ENCODE measurements around the gene HCN3. TPM values are rescaled to one million over a fixed set of nuclear protein-coding genes. Genes with fewer than 3 reads are reported as not detected.

HCN3 gene
- total and polyA plus RNA-seq, 2 of the 8 experiments (the other 6 are each of a cell fraction or from before 2014, with no cell fraction given): 6.4 to 7.3 TPM

GRCh38 chr1:155241069-155241679 lies 36.1 kb upstream of the HCN3 start (continued):
- no peak for TF ChIP-seq SUZ12 (IDR thresholded peaks at IDR 0.05; ENCODE audit: low read length)
- TF ChIP-seq CBX5 (IDR thresholded peaks at IDR 0.05; ENCODE audit: low read depth, low read length): no peak
- TF ChIP-seq YY1 (IDR thresholded peaks at IDR 0.05; ENCODE audit: low read depth, low read length): peak; percentile 99
- no peak for TF ChIP-seq RNF2 (IDR thresholded peaks at IDR 0.05; ENCODE audit: borderline replicate concordance, low read depth, low read length, missing control alignments, poor library complexity, severe bottlenecking)
- TF ChIP-seq TAF1 (IDR thresholded peaks at IDR 0.05; ENCODE audit: low read depth, low read length): no peak
- no peak for TF ChIP-seq RBBP5 (IDR thresholded peaks at IDR 0.05; ENCODE audit: borderline replicate concordance, low read depth, low read length)
- TF ChIP-seq CREB1 (IDR thresholded peaks at IDR 0.05): no peak; the same call in 1 of the 2 replicates
- TF ChIP-seq CTBP2 (IDR thresholded peaks at IDR 0.05; ENCODE audit: borderline replicate concordance, insufficient read depth, insufficient read length, low read length): no peak
- peak; percentile 76 for TF ChIP-seq SAP30 (IDR thresholded peaks at IDR 0.05; ENCODE audit: insufficient read depth, insufficient replicate concordance, low read length)
- TF ChIP-seq HDAC6 (IDR thresholded peaks at IDR 0.05; ENCODE audit: low read depth, low read length): no peak
- TF ChIP-seq, protein P1, sequence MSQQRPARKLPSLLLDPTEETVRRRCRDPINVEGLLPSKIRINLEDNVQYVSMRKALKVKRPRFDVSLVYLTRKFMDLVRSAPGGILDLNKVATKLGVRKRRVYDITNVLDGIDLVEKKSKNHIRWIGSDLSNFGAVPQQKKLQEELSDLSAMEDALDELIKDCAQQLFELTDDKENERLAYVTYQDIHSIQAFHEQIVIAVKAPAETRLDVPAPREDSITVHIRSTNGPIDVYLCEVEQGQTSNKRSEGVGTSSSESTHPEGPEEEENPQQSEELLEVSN (IDR thresholded peaks at IDR 0.05): no peak
- TF ChIP-seq SIRT6 (IDR thresholded peaks at IDR 0.05; ENCODE audit: low read length): no peak
- peak; percentile 92 for TF ChIP-seq CEBPB (IDR thresholded peaks at IDR 0.05; ENCODE audit: low read depth, low read length)

Measured in H1 (cell line).